CD4-positive, alpha-beta T cell (primary cell): ENCODE results near the gene PDK2. TPM values are rescaled to one million over a fixed set of nuclear protein-coding genes. Genes with fewer than 3 reads are reported as not detected.

Experiments used
- ATAC-seq: fragments of 200-7000 bp; cut with Tn5 transposase; one replicate; pipeline ENCODE4 v1.10.0; 2022; ENCODE audit warnings: mild to moderate bottlenecking; ENCODE audit not compliant: poor library complexity
- CTCF ChIA-PET: fragments of 350-600 bp; sonication (Branson Sonifier 250); formaldehyde crosslinking; loops from one replicate; lab custom pipeline; 2021; ENCODE audit warnings: antibody characterized with exemption, inconsistent platforms; lab: Charles Lee
- POLR2A ChIA-PET: fragments of 350-600 bp; sonication (Branson Sonifier 250); formaldehyde crosslinking; loops from one replicate; lab custom pipeline; 2021; ENCODE audit warnings: antibody characterized with exemption, inconsistent platforms; lab: Charles Lee
- DNase-seq, 14 experiments: peaks; one replicate each; pipeline ENCODE4 v3.0.0-alpha.2; 2013 to 2020; ENCODE audit warnings: mixed read lengths in 2 of 14
- H3K27ac ChIP-seq, 2 donors: one replicate each; pipeline versions ENCODE4 v1.5.1 to v1.7.0; 2013; ENCODE audit warnings: low read length in 2 of 2, low read depth in 1 of 2, mild to moderate bottlenecking in 1 of 2
- H3K27me3 ChIP-seq, 2 experiments: 1 replicate in 1 of 2; 2 replicates in 1 of 2; pipeline versions ENCODE4 v1.6.1 to v1.7.0; 2013; ENCODE audit warnings: low read length in 2 of 2, control low read depth in 1 of 2, mild to moderate bottlenecking in 1 of 2, moderate library complexity in 1 of 2; ENCODE audit not compliant: insufficient read depth in 2 of 2, control insufficient read depth in 1 of 2
- H3K36me3 ChIP-seq: one replicate; pipeline ENCODE4 v1.6.1; 2013; ENCODE audit warnings: low read length, control low read depth; ENCODE audit not compliant: insufficient read depth
- H3K4me1 ChIP-seq: one replicate; pipeline ENCODE4 v1.6.1; 2013; ENCODE audit warnings: low read length, control low read depth; ENCODE audit not compliant: insufficient read depth
- H3K4me3 ChIP-seq: one replicate; pipeline ENCODE4 v1.5.1; 2013; ENCODE audit warnings: mild to moderate bottlenecking, low read length, moderate library complexity
- H3K9me3 ChIP-seq, 2 experiments: 1 replicate in 1 of 2; 2 replicates in 1 of 2; pipeline versions ENCODE4 v1.6.1 to v1.7.0; 2013; ENCODE audit warnings: low read length in 2 of 2, mild to moderate bottlenecking in 2 of 2, control low read depth in 1 of 2, moderate library complexity in 1 of 2; ENCODE audit not compliant: control insufficient read depth in 1 of 2, insufficient read depth in 1 of 2
- H3K27ac Mint-ChIP-seq: one replicate; pipeline ENCODE4 v1.8.0; 2020; ENCODE audit warnings: mixed read lengths
- H3K27me3 Mint-ChIP-seq: one replicate; pipeline ENCODE4 v1.8.0; 2021; ENCODE audit warnings: mixed read lengths
- H3K36me3 Mint-ChIP-seq: one replicate; pipeline ENCODE4 v1.8.0; 2021; ENCODE audit warnings: low read depth, mixed read lengths
- H3K4me1 Mint-ChIP-seq: one replicate; pipeline ENCODE4 v1.8.0; 2021; ENCODE audit warnings: low read depth, mixed read lengths
- H3K4me3 Mint-ChIP-seq: one replicate; pipeline ENCODE4 v1.8.0; 2020; ENCODE audit warnings: mild to moderate bottlenecking, mixed read lengths
- H3K9me3 Mint-ChIP-seq: one replicate; pipeline ENCODE4 v1.8.0; 2020; ENCODE audit warnings: mixed read lengths
- CTCF ChIP-seq: fragments of 200-600 bp; IDR thresholded peaks from one replicate; pipeline ENCODE4 v1.8.0; 2022; ENCODE audit warnings: antibody characterized with exemption, mild to moderate bottlenecking
- intact Hi-C, 2 experiments: fragments of 100-400 bp; cut with DNase I in 1 of 2; cut with micrococcal nuclease in 1 of 2; formaldehyde crosslinking; loops; one replicate each; pipeline versions ENCODE4 v1.15.1 to v1.9.0; 2023 to 2025; cut with DNase I, micrococcal nuclease
- total RNA-seq, 174 experiments: library from RNA in 2 of 174; stranded (reverse) in 2 of 174; gene quantifications; one replicate each; pipeline ENCODE4 v1.2.3 and lab custom pipeline; 2021 to 2026

Gene PDK2
- total RNA-seq, 2 experiments from 2014 or later: 8.7 to 10.1 TPM

GRCh38 chr17:50062293-50063243 lies 32.6 kb upstream of the PDK2 start:
- CTCF ChIA-PET: interaction anchor here (1.4 kb wide), 1 partner anchor 25 kb away, joined by 3 read pairs; no protein-coding TSS in a partner anchor
- H3K27ac ChIP-seq: no peak overlapping the region
- H3K4me1 ChIP-seq: peaks cover under 1% of the 10 kb centered on the region
- H3K36me3 ChIP-seq: no peaks in the 10 kb centered on the region
- TF ChIP-seq CTCF: no peak
- H3K4me3 ChIP-seq: no peak overlapping the region
- Mint-ChIP-seq H3K27me3 (no peaks in the 10 kb centered on the region), H3K9me3 (no peaks in the 10 kb centered on the region), H3K4me1 (peaks cover 11% of the 10 kb centered on the region), H3K27ac (no peak overlapping the region), H3K36me3 (peaks cover 5% of the 10 kb centered on the region), H3K4me3 (no peak overlapping the region)
- ATAC-seq (no peak), DNase-seq (no peak)
- H3K27me3 ChIP-seq: no peaks in the 10 kb centered on the region
- H3K9me3 ChIP-seq: no peaks in the 10 kb centered on the region
- POLR2A ChIA-PET: no interaction called here
- intact Hi-C loops: no loop called here

GRCh38 chr17:50063561-50064252 lies 31.4 kb upstream of the PDK2 start:
- peaks cover under 1% of the 10 kb centered on the region for H3K4me1 Mint-ChIP-seq
- Histone ChIP-seq H3K4me3 (no peak overlapping the region), H3K36me3 (no peaks in the 10 kb centered on the region), H3K27ac (no peak overlapping the region), H3K9me3 (no peaks in the 10 kb centered on the region), H3K27me3 (no peaks in the 10 kb centered on the region), H3K4me1 (no peaks in the 10 kb centered on the region)
- H3K9me3 Mint-ChIP-seq: no peaks in the 10 kb centered on the region
- H3K36me3 Mint-ChIP-seq: peaks cover 9% of the 10 kb centered on the region
- no peaks in the 10 kb centered on the region for H3K27me3 Mint-ChIP-seq
- no peak for TF ChIP-seq CTCF
- no peak overlapping the region for H3K27ac Mint-ChIP-seq
- ATAC-seq (no peak), DNase-seq (no peak)
- intact Hi-C loops: no loop called here
- ChIA-PET POLR2A (no interaction called here), CTCF (interaction anchor here (1.4 kb wide), 1 partner anchor 24 kb away, joined by 3 read pairs; no protein-coding TSS in a partner anchor)
- no peak overlapping the region for H3K4me3 Mint-ChIP-seq

DNA sequence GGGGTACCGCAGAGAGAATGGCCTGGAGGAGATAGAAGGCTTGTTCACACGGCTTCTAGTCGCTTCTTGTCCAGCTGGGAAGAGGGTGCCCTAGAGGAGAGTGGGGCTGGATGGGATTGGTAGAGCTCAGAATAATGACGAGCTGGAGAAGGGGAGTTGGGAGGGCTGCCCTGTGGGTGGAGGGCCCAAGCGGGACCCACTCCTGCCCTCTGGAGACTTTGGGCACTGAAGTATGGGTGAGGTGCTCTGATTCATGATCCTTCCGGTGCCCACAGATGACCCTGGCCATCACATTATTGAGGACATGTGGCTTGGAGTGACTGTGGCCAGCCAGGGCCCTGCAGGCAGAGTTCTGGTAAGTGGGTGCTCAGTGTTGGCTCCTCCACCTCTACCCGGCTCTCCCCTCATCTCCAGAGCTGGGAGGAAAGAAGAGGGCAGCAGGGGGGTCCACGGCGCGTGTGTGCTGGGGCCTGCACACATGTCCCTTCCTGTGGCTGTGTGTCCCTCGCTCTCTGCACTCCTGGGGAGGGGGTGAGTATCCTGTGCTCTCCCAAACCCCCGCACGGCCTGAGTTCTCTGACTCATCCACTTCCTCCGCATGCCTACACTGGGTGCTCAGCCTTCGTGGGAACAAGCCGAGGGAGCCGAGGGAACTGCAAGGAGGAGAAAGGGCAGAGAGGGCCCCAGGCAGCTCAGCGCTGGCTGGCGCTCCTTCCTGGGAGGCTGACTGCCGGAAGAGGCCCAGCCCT lies 30.7 kb upstream of the PDK2 start:
- CTCF ChIA-PET: no interaction called here
- no peaks in the 10 kb centered on the region for H3K36me3 ChIP-seq
- Mint-ChIP-seq H3K9me3 (no peaks in the 10 kb centered on the region), H3K27me3 (no peaks in the 10 kb centered on the region), H3K27ac (no peak overlapping the region), H3K4me1 (no peaks in the 10 kb centered on the region), H3K36me3 (peaks cover 9% of the 10 kb centered on the region), H3K4me3 (no peak overlapping the region)
- ATAC-seq (no peak), DNase-seq (peak in 1 of 14 experiments; percentile 0)
- no peak overlapping the region for H3K4me3 ChIP-seq
- POLR2A ChIA-PET: no interaction called here
- H3K27me3 ChIP-seq: no peaks in the 10 kb centered on the region
- H3K4me1 ChIP-seq: no peaks in the 10 kb centered on the region
- H3K27ac ChIP-seq: no peak overlapping the region
- intact Hi-C loops: no loop called here
- H3K9me3 ChIP-seq: no peaks in the 10 kb centered on the region
- TF ChIP-seq CTCF: no peak
